Thyroid gland (tissue), 4 donors: ENCODE measurements around the gene IFNA17.

ENCODE experiments used
- CTCF ChIP-seq, 6 experiments: fragments of 200-600 bp in 3 of 6; fragments of 450-650 bp in 3 of 6; sonication (generic) in 3 of 6; IDR thresholded peaks; one replicate each; pipeline ENCODE4 v1.5.1; 2016 to 2019; ENCODE audit warnings: antibody characterized with exemption in 6 of 6, mild to moderate bottlenecking in 2 of 6, inconsistent platforms in 1 of 6, moderate library complexity in 1 of 6
- POLR2A ChIP-seq, 2 donors: fragments of 450-650 bp; IDR thresholded peaks; one replicate each; pipeline ENCODE4 v1.6.1; 2017; ENCODE audit warnings: antibody characterized with exemption in 2 of 2, mild to moderate bottlenecking in 2 of 2, moderate library complexity in 1 of 2

- no peak for TF ChIP-seq POLR2A (IDR thresholded peaks at IDR 0.05)
- TF ChIP-seq CTCF (IDR thresholded peaks at IDR 0.05) = no peak
Measured at GRCh38 chr9:21251190-21251589, 23.2 kb upstream of the IFNA17 start.
